ENCODE measurements around the gene C19orf47. TPM values are rescaled to one million over a fixed set of nuclear protein-coding genes. Genes with fewer than 3 reads are reported as not detected.

C19orf47 gene
- total and polyA plus RNA-seq, 2 donors, result 7.3 to 13.9 TPM

DNA sequence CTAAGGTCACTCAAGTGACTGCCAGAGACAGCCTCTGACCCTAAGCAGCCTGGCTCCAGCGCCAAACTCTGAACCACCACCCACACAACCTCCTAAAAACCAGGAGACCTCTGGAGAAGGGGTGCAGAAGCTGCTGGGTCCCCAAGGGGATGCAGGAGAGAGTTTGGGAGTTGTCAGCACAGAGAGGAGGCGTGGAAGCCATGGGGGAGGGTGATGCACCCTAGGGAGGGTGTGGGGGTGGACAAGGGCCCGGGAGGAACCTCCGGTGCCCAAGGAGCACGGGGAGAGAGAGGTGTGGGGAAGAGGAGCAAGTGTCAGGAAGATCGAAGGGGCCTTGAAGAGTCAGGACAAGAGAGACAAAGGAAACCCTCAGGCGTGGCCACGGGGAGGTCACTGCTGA, 43.9 kb upstream of the C19orf47 start:
- no peak overlapping the region for H3K27ac ChIP-seq (ENCODE audit: low read depth in 1 of 2, low read length in 1 of 2)
- no peaks in the 10 kb centered on the region for H3K9me3 ChIP-seq (ENCODE audit: control insufficient read depth in 2 of 2, insufficient read depth in 1 of 2, low read length in 1 of 2)
- H3K4me3 ChIP-seq (ENCODE audit: low read length in 2 of 2), result no peak overlapping the region
- peaks cover 0 to 2% of the 10 kb centered on the region in 2 donors for H3K27me3 ChIP-seq (ENCODE audit: control insufficient read depth in 2 of 2, insufficient read depth in 1 of 2, low read length in 1 of 2)
- WGBS, result 92% methylated on average over 8 of the region's 8 CpGs
- no peak for DNase-seq (ENCODE audit: low read depth in 6 of 9, low spot score in 9 of 9)
- H3K36me3 ChIP-seq (ENCODE audit: control insufficient read depth in 2 of 2, insufficient read depth in 2 of 2, low read length in 1 of 2), result no peaks in the 10 kb centered on the region
- no peaks in the 10 kb centered on the region for H3K4me1 ChIP-seq (ENCODE audit: control insufficient read depth in 2 of 2, insufficient read depth in 2 of 2, low read length in 2 of 2)

DNA sequence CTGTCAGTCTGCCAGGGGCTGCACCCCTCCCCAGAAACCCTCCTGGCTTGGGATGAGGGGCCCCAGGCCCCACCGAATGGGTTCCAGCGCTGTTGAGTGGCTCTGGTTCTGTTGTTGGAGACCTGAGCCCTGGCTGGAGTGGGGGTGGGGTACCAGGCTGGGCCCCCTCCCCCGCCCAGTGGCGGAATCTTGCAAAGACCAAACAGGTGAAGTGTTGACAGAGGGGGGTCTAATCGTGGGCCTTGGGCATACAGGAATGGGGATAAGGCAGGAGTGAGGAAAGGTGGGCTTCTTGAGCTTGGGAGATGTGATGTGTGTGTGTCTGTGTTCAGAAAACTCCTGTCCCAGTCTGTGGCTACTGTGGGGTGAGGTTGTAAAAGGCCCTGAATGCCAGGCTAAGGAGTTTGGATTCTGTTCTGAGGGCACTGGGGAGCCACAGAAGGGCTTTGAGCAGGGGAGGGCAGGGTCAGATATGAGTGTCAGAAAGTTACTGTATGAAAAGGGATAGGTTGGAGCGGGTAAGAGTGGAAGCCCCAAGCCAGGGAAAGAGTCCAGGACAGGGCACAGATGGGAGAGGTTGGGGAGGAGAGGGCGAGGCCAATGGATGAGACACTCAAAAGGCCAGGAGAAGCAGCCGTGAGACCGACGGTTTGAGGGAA, 42.0 kb upstream of the C19orf47 start, which contains the start of gene HIPK4:
Gene HIPK4, minus strand, starts transcription at position 98 of the 659 bp plus-strand sequence. CDS start 279 bp downstream, outside the sequence.
- DNase-seq (ENCODE audit: low read depth in 6 of 9, low spot score in 9 of 9), result no peak
- no peaks in the 10 kb centered on the region for H3K27me3 ChIP-seq (ENCODE audit: control insufficient read depth in 2 of 2, insufficient read depth in 1 of 2, low read length in 1 of 2)
- H3K4me3 ChIP-seq (ENCODE audit: low read length in 2 of 2), result no peak within 1 kb of the TSS
- no peaks in the 10 kb centered on the region for H3K9me3 ChIP-seq (ENCODE audit: control insufficient read depth in 2 of 2, insufficient read depth in 1 of 2, low read length in 1 of 2)
- no peaks in the 10 kb centered on the region for H3K36me3 ChIP-seq (ENCODE audit: control insufficient read depth in 2 of 2, insufficient read depth in 2 of 2, low read length in 1 of 2)
- H3K27ac ChIP-seq (ENCODE audit: low read depth in 1 of 2, low read length in 1 of 2), result no peak within 1 kb of the TSS
- no peaks in the 10 kb centered on the region for H3K4me1 ChIP-seq (ENCODE audit: control insufficient read depth in 2 of 2, insufficient read depth in 2 of 2, low read length in 2 of 2)
- WGBS, result 95% methylated on average over 10 of the region's 10 CpGs

DNA sequence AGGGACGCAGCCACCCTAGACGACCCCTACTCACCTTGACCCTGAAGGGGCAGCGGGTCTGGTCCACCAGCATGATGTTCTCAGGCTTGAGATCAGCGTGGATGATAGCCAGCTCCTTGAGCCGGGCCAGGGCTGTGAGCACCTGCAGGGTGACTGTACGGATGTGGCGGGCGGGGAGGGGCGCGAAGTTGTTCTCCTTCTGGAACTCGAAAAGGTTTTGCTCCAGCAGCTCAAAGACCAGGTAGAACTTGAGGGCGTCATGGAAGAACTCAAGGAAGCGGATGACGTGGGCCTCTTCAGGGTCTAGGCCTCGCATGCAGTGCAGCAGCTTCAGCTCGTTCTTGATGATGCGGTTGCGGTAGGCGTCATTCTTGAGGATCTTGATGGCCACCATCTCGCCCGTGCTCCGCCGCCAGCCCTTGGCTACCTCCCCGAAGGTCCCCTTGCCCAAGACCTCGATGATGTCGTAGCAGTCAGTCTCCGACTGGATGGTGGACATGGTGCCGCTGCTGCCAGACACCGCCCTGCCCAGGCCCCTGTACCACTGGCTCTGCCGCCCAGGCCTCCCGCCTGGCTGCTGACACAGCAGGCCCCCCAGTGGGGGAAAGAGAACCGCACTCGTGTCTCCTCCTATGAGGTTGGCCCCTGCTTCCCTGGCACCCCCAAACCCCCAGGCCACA, 41.3 kb upstream of the C19orf47 start:
- no peak for DNase-seq (ENCODE audit: low read depth in 6 of 9, low spot score in 9 of 9)
- no peaks in the 10 kb centered on the region for H3K36me3 ChIP-seq (ENCODE audit: control insufficient read depth in 2 of 2, insufficient read depth in 2 of 2, low read length in 1 of 2)
- WGBS, result 97% methylated on average over 33 of the region's 33 CpGs
- no peaks in the 10 kb centered on the region for H3K4me1 ChIP-seq (ENCODE audit: control insufficient read depth in 2 of 2, insufficient read depth in 2 of 2, low read length in 2 of 2)
- H3K4me3 ChIP-seq (ENCODE audit: low read length in 2 of 2), result no peak overlapping the region
- no peak overlapping the region for H3K27ac ChIP-seq (ENCODE audit: low read depth in 1 of 2, low read length in 1 of 2)
- H3K27me3 ChIP-seq (ENCODE audit: control insufficient read depth in 2 of 2, insufficient read depth in 1 of 2, low read length in 1 of 2), result no peaks in the 10 kb centered on the region
- H3K9me3 ChIP-seq (ENCODE audit: control insufficient read depth in 2 of 2, insufficient read depth in 1 of 2, low read length in 1 of 2), result no peaks in the 10 kb centered on the region

DNA sequence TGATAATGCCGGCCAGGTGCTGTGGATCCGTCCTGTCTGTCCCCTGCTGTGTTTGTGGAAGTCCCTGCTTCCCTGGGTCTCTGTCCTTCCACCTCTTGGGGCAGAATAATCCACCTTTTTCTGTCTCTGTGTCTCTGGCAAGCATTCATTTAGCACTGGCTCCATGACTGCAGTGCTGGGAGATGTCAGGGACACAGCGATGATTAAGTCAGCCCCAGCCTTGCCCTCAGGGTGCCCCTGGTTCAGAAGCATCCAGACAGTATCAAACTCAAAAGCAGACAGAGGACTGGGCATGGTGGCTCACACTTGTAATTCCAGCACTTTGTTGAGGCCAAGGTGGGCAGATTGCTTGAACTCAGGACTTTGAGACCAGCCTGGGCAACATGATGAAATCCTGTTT, 40.3 kb upstream of the C19orf47 start:
- no peaks in the 10 kb centered on the region for H3K9me3 ChIP-seq (ENCODE audit: control insufficient read depth in 2 of 2, insufficient read depth in 1 of 2, low read length in 1 of 2)
- no peaks in the 10 kb centered on the region for H3K36me3 ChIP-seq (ENCODE audit: control insufficient read depth in 2 of 2, insufficient read depth in 2 of 2, low read length in 1 of 2)
- no peak overlapping the region for H3K27ac ChIP-seq (ENCODE audit: low read depth in 1 of 2, low read length in 1 of 2)
- H3K4me3 ChIP-seq (ENCODE audit: low read length in 2 of 2), result no peak overlapping the region
- peaks cover 0 to 2% of the 10 kb centered on the region in 2 donors for H3K27me3 ChIP-seq (ENCODE audit: control insufficient read depth in 2 of 2, insufficient read depth in 1 of 2, low read length in 1 of 2)
- WGBS, result 94% methylated on average over 3 of the region's 3 CpGs
- H3K4me1 ChIP-seq (ENCODE audit: control insufficient read depth in 2 of 2, insufficient read depth in 2 of 2, low read length in 2 of 2), result no peaks in the 10 kb centered on the region
- no peak for DNase-seq (ENCODE audit: low read depth in 6 of 9, low spot score in 9 of 9)

DNA sequence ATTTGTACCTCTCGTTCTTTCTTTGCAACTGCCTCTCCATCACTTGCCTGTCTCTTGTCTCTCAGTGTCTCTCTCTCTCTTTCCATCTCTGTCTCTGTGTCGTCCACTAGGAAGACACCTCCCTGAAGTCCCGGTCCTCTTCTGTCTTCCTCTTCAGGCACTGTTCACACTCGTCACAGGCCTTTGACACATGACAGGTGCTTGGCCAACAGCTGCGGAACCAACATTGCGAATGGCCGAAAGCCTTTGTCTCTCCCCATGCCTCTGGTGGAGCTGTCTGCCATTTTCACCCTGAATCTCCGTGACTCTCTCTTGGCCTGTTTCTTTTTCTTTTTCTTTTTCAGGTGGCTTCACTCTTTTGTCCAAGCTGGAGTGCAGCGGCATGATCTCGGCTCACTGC, 39.0 kb upstream of the C19orf47 start:
- WGBS, result 96% methylated on average over 10 of the region's 10 CpGs

DNA sequence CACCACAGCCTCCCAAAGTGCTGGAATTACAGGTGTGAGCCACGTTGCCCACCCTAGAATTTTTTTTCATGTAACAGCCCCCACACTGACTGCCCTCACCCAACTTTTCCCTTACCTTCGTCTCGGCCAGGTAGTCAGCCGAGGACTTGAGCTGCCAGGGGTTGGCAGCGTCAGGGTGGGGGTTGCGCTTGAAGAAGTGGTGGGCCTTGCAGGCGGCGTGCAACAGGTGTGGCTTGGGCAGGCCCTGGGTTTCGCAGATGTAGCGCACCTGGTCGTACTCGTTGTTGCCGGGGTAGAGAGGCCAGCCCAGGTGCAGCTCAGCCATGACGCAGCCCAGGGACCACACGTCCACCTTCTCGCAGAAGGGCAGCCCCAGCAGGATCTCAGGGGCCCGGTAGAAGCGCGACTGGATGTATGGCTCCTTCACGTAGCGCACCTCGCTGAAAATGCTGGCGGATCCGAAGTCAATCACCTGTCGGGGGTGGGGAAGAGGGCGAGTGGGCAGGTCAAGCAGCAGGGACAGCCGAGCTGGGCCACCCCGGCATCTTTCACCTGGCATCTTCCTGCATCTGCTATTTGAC, 35.6 kb upstream of the C19orf47 start:
- no peak for DNase-seq (ENCODE audit: low read depth in 6 of 9, low spot score in 9 of 9)
- Histone ChIP-seq H3K4me3 (ENCODE audit: low read length in 2 of 2) (no peak overlapping the region), H3K9me3 (ENCODE audit: control insufficient read depth in 2 of 2, insufficient read depth in 1 of 2, low read length in 1 of 2) (no peaks in the 10 kb centered on the region), H3K36me3 (ENCODE audit: control insufficient read depth in 2 of 2, insufficient read depth in 2 of 2, low read length in 1 of 2) (peaks cover 2 to 3% of the 10 kb centered on the region in 2 donors), H3K4me1 (ENCODE audit: control insufficient read depth in 2 of 2, insufficient read depth in 2 of 2, low read length in 2 of 2) (no peaks in the 10 kb centered on the region), H3K27ac (ENCODE audit: low read depth in 1 of 2, low read length in 1 of 2) (no peak overlapping the region), H3K27me3 (ENCODE audit: control insufficient read depth in 2 of 2, insufficient read depth in 1 of 2, low read length in 1 of 2) (peaks cover 0 to 2% of the 10 kb centered on the region in 2 donors)
- 91% methylated on average over 28 of the region's 28 CpGs for WGBS

More for the DNA sequence above, 39.0 kb upstream of the C19orf47 start:
- Histone ChIP-seq H3K36me3 (ENCODE audit: control insufficient read depth in 2 of 2, insufficient read depth in 2 of 2, low read length in 1 of 2) (no peaks in the 10 kb centered on the region), H3K4me1 (ENCODE audit: control insufficient read depth in 2 of 2, insufficient read depth in 2 of 2, low read length in 2 of 2) (no peaks in the 10 kb centered on the region), H3K27me3 (ENCODE audit: control insufficient read depth in 2 of 2, insufficient read depth in 1 of 2, low read length in 1 of 2) (peaks cover 0 to 2% of the 10 kb centered on the region in 2 donors), H3K4me3 (ENCODE audit: low read length in 2 of 2) (no peak overlapping the region), H3K27ac (ENCODE audit: low read depth in 1 of 2, low read length in 1 of 2) (no peak overlapping the region), H3K9me3 (ENCODE audit: control insufficient read depth in 2 of 2, insufficient read depth in 1 of 2, low read length in 1 of 2) (no peaks in the 10 kb centered on the region)
- no peak for DNase-seq (ENCODE audit: low read depth in 6 of 9, low spot score in 9 of 9)

DNA sequence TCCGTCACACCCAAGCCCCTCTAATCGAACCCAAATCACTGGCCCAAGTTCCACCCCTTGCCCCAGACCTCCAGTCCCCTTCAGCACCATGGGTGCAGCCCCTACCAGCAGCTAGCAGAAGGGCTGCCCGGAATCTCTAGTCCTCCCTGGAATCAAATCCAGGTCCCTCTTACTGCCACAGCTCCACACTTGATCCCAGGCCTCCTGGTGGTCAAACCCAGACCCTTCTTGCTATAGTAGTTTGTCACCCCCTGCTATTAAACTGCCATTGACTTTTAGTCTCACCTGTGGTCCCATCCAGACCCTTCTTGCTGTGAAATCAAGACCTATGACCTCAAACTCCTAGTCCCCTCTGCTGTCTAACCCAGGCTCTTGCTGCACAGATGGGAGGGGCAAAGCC, 33.1 kb upstream of the C19orf47 start:
- 95% methylated on average over 3 of the region's 3 CpGs for WGBS
- H3K27ac ChIP-seq (ENCODE audit: low read depth in 1 of 2, low read length in 1 of 2), result no peak overlapping the region
- DNase-seq (ENCODE audit: low read depth in 6 of 9, low spot score in 9 of 9), result no peak
- H3K36me3 ChIP-seq (ENCODE audit: control insufficient read depth in 2 of 2, insufficient read depth in 2 of 2, low read length in 1 of 2), result peaks cover 2 to 15% of the 10 kb centered on the region in 2 donors
- no peaks in the 10 kb centered on the region for H3K4me1 ChIP-seq (ENCODE audit: control insufficient read depth in 2 of 2, insufficient read depth in 2 of 2, low read length in 2 of 2)
- H3K27me3 ChIP-seq (ENCODE audit: control insufficient read depth in 2 of 2, insufficient read depth in 1 of 2, low read length in 1 of 2), result peaks cover 0 to 2% of the 10 kb centered on the region in 2 donors
- no peaks in the 10 kb centered on the region for H3K9me3 ChIP-seq (ENCODE audit: control insufficient read depth in 2 of 2, insufficient read depth in 1 of 2, low read length in 1 of 2)
- H3K4me3 ChIP-seq (ENCODE audit: low read length in 2 of 2), result no peak overlapping the region

DNA sequence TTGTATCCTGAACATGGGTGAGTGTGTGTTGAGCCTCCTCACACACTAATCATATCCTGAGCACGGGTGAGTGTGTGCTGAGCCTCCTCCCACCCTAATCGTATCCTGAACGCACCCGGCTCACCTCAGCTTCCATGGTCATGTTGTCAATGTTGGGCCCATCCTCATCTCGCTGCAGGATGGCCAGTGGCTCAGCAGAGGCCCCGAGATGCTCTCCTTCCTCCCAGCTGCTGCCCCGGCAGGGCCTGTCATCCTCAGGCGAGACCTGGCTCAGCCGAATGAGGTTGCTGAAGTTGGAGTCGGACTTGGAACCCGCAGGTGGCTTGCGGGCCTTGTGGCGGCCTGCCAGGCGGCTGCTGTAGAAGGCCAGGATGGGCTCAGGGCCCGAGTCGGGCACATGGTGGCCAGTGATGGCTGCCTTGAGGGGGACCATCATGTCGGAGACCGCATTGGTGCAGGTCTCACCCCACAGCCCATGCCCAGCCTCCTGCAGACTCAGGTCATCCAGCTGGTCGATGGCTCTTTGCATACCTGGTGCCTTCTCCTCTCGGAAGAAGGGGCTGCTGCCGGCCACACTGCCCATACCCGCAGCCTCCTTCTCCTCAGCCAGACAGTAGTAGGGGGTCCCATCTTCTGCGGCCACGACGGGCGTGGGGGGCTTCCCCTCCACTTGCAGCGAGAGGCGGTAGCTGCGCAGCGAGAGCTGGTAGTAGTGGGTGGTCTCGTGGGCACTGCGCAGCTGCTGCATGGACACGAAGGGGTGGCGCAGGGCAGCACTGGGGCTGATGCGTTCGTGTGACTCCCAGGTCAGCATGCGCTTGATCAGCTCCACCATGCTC, 32.2 kb upstream of the C19orf47 start:
- peaks cover 2 to 15% of the 10 kb centered on the region in 2 donors for H3K36me3 ChIP-seq (ENCODE audit: control insufficient read depth in 2 of 2, insufficient read depth in 2 of 2, low read length in 1 of 2)
- DNase-seq (ENCODE audit: low read depth in 6 of 9, low spot score in 9 of 9), result no peak
- 96% methylated on average over 37 of the region's 37 CpGs for WGBS

More for the DNA sequence above, 32.2 kb upstream of the C19orf47 start:
- no peak overlapping the region for H3K4me3 ChIP-seq (ENCODE audit: low read length in 2 of 2)
- H3K27ac ChIP-seq (ENCODE audit: low read depth in 1 of 2, low read length in 1 of 2), result no peak overlapping the region
- no peaks in the 10 kb centered on the region for H3K4me1 ChIP-seq (ENCODE audit: control insufficient read depth in 2 of 2, insufficient read depth in 2 of 2, low read length in 2 of 2)
- H3K9me3 ChIP-seq (ENCODE audit: control insufficient read depth in 2 of 2, insufficient read depth in 1 of 2, low read length in 1 of 2), result no peaks in the 10 kb centered on the region
- H3K27me3 ChIP-seq (ENCODE audit: control insufficient read depth in 2 of 2, insufficient read depth in 1 of 2, low read length in 1 of 2), result peaks cover 0 to 2% of the 10 kb centered on the region in 2 donors

Data from thymus (tissue), 11 donors.